Fibroblast of lung (primary cell): ENCODE data around the gene TLCD4.

Experiments used
- EZH2 ChIP-seq: IDR thresholded peaks from 2 replicates; pipeline ENCODE4 v1.5.1; 2012; ENCODE audit warnings: low read length, control low read depth, mild to moderate bottlenecking; ENCODE audit errors: missing control alignments
- TF ChIP-seq, protein P1 (sequence below), 2 donors: IDR thresholded peaks in 1 of 2; conservative IDR thresholded peaks in 1 of 2; 1 replicate in 1 of 2; 2 replicates in 1 of 2; pipeline ENCODE4 v1.5.1; 2011 to 2012; ENCODE audit warnings: low read length in 2 of 2, control low read depth in 1 of 2, inconsistent platforms in 1 of 2, low read depth in 1 of 2, mild to moderate bottlenecking in 1 of 2

DNA sequence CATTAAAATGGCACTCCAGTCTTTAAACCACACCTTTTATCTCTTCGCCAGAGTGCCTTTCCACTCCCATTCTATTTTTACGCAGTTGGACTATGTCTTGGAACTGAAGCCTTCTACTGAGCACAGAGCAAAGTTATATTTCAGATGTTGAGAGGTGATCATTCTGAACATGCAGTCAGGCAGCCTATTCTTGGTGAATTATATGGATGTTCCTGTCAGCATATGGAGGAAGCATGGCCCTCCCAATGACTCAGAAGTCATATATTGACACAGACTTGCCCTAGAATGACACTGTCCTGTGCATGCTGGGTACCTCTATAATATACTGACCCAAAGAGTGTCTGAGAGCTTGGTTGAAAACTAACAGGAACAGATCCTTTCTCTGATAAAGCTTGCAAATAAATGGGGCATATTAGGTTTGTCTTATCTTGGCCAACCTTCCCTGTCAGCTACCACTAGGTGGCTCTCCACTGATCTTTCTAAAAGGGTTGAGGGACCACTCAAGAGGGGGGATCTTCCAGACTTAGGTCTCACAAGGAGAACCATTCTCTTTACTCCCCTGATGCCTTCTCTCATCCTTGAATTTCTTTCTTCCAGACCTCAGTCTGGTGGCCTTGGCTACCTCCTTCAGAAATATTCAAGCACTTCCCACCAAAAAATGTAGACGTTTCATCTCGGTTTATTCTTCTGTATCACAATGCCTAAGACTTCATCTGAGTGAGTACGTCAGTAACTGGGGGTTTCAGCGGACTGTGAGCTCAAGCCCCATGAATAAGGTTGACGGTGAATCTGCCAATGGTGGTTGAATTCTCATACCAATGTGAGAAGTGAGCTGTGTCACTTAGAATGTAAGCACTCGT lies 32.6 kb upstream of the TLCD4 start:
- TF ChIP-seq, protein P1, sequence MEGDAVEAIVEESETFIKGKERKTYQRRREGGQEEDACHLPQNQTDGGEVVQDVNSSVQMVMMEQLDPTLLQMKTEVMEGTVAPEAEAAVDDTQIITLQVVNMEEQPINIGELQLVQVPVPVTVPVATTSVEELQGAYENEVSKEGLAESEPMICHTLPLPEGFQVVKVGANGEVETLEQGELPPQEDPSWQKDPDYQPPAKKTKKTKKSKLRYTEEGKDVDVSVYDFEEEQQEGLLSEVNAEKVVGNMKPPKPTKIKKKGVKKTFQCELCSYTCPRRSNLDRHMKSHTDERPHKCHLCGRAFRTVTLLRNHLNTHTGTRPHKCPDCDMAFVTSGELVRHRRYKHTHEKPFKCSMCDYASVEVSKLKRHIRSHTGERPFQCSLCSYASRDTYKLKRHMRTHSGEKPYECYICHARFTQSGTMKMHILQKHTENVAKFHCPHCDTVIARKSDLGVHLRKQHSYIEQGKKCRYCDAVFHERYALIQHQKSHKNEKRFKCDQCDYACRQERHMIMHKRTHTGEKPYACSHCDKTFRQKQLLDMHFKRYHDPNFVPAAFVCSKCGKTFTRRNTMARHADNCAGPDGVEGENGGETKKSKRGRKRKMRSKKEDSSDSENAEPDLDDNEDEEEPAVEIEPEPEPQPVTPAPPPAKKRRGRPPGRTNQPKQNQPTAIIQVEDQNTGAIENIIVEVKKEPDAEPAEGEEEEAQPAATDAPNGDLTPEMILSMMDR (conservative IDR thresholded peaks at IDR 0.05 in 1 of 2, IDR thresholded peaks at IDR 0.05 in 1 of 2; ENCODE audit: low read depth in 1 of 2, low read length in 2 of 2) = peak; percentile 47 to 68
- TF ChIP-seq EZH2 = no peak
